Coronary artery (tissue), 2 donors: ENCODE results near the gene LGI4.
"Not testable (repeated sequence)": the region's sequence is repeated elsewhere in the genome, so short reads cannot be mapped to it uniquely, and the experiment has no call there.

ENCODE experiments used
- DNase-seq: peaks from one replicate; pipeline ENCODE4 v3.0.0-alpha.2; 2017; ENCODE audit warnings: low spot score
- H3K27ac ChIP-seq, 2 donors: fragments of 200-600 bp; sonication (generic); one replicate each; pipeline ENCODE4 v1.5.1; 2016 to 2019
- H3K4me3 ChIP-seq: fragments of 200-600 bp; sonication (generic); 2 replicates; pipeline ENCODE4 v1.5.1; 2016; ENCODE audit warnings: mild to moderate bottlenecking, moderate library complexity
- CTCF ChIP-seq: fragments of 200-600 bp; sonication (generic); IDR thresholded peaks from one replicate; pipeline ENCODE4 v1.5.1; 2019; ENCODE audit warnings: antibody characterized with exemption

The LGI4 gene

GRCh38 chr19:35108730-35109129 lies 26.1 kb downstream of the LGI4 start:
- Histone ChIP-seq H3K4me3 (no peak overlapping the region), H3K27ac (peak overlapping the region in 1 of 2 donors; percentile 3)
- DNase-seq, result no peak
- no peak for TF ChIP-seq CTCF

GRCh38 chr19:35107545-35107944 lies 27.3 kb downstream of the LGI4 start:
- DNase-seq, result no peak
- no peak overlapping the region for H3K4me3 ChIP-seq
- no peak for TF ChIP-seq CTCF
- H3K27ac ChIP-seq, result peak overlapping the region in 1 of 2 donors; percentile 23

- no peak overlapping the region for H3K4me3 ChIP-seq
- H3K27ac ChIP-seq, result no peak overlapping the region
- no peak for TF ChIP-seq CTCF
- DNase-seq, result no peak
These were observed 27.8 kb downstream of the LGI4 start for GRCh38 chr19:35106898-35107541.

- no peak overlapping the region for H3K4me3 ChIP-seq
- no peak for DNase-seq
- H3K27ac ChIP-seq, result no peak overlapping the region
- TF ChIP-seq CTCF, result no peak
These were observed 28.6 kb downstream of the LGI4 start for GRCh38 chr19:35106291-35106583.

GRCh38 chr19:35105411-35106290 lies 29.2 kb downstream of the LGI4 start:
- no peak for TF ChIP-seq CTCF
- H3K27ac ChIP-seq, result peak overlapping the region in 1 of 2 donors; percentile 4
- H3K4me3 ChIP-seq, result no peak overlapping the region
- no peak for DNase-seq

- Histone ChIP-seq H3K4me3 (no peak overlapping the region), H3K27ac (no peak overlapping the region)
- TF ChIP-seq CTCF, result no peak
- no peak for DNase-seq
These were observed 29.8 kb downstream of the LGI4 start for GRCh38 chr19:35105047-35105410.

- TF ChIP-seq CTCF, result no peak
- H3K27ac ChIP-seq, result no peak overlapping the region
- DNase-seq, result no peak
- no peak overlapping the region for H3K4me3 ChIP-seq
These were observed 30.5 kb downstream of the LGI4 start for GRCh38 chr19:35104361-35104760.

- not testable (repeated sequence) for H3K27ac ChIP-seq, DNase-seq, H3K4me3 ChIP-seq
These were observed 31.2 kb downstream of the LGI4 start for GRCh38 chr19:35103614-35104013.

GRCh38 chr19:35101949-35102348 lies 32.9 kb downstream of the LGI4 start:
- not testable (repeated sequence) for DNase-seq, H3K4me3 ChIP-seq, H3K27ac ChIP-seq
